AG09319 (cell line): ENCODE measurements around the gene AGPAT4.
A peak's percentile ranks its signal among the peaks of the same experiment; 100 is the strongest.

Experiments used
- DNase-seq: peaks from one replicate; pipeline ENCODE4 v3.0.0-alpha.2; 2010; ENCODE audit warnings: low read depth; ENCODE audit errors: extremely low read depth
- TF ChIP-seq, protein P1 (sequence below): IDR thresholded peaks from 2 replicates; pipeline ENCODE4 v1.5.1; 2011; ENCODE audit warnings: low read depth, mild to moderate bottlenecking, inconsistent platforms, low read length, moderate library complexity

AGPAT4 gene

GRCh38 chr6:161207200-161207599 lies 66.7 kb downstream of the AGPAT4 start:
- TF ChIP-seq, protein P1, sequence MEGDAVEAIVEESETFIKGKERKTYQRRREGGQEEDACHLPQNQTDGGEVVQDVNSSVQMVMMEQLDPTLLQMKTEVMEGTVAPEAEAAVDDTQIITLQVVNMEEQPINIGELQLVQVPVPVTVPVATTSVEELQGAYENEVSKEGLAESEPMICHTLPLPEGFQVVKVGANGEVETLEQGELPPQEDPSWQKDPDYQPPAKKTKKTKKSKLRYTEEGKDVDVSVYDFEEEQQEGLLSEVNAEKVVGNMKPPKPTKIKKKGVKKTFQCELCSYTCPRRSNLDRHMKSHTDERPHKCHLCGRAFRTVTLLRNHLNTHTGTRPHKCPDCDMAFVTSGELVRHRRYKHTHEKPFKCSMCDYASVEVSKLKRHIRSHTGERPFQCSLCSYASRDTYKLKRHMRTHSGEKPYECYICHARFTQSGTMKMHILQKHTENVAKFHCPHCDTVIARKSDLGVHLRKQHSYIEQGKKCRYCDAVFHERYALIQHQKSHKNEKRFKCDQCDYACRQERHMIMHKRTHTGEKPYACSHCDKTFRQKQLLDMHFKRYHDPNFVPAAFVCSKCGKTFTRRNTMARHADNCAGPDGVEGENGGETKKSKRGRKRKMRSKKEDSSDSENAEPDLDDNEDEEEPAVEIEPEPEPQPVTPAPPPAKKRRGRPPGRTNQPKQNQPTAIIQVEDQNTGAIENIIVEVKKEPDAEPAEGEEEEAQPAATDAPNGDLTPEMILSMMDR, result no peak
- DNase-seq, result no peak

GRCh38 chr6:161204866-161205557 lies 68.8 kb downstream of the AGPAT4 start:
- DNase-seq, result no peak
- TF ChIP-seq, protein P1, result no peak

DNA sequence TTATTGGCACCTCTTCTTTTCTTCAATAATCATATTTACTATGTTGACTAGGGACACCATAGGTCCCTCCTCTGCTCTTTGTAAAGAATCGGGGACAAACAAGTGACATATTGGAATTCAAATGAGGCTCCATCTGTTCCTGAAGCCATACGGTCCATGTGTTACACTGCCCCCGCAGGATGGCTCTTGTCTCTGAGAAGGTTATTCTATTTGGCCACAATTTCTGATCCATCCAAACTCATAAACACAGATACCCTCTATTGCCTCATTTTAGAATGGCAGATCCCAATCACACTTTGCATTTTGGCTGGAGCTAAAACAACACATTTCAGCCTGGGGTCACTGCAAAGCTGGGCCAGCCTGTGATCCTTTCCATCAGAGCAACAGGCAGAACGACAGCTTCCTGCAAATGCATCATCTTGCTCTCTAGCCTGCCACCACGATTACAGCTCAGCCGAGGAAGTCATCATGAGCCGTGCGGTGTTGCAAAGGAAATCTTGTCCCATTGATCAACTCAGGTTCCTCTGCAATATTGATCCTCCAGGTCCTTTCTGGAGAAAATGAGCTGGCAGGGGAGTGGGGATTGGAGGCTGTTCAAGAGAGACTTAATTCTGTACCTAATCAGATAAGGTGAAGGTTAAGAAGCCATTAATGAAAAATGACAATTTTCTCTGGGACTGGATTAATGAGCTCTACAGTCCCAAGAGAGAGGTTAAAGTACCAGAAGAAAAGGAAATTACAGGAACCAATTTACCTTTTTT lies 73.1 kb downstream of the AGPAT4 start:
- TF ChIP-seq, protein P1, result no peak; the same call in 1 of the 2 replicates
- DNase-seq, result no peak

DNA sequence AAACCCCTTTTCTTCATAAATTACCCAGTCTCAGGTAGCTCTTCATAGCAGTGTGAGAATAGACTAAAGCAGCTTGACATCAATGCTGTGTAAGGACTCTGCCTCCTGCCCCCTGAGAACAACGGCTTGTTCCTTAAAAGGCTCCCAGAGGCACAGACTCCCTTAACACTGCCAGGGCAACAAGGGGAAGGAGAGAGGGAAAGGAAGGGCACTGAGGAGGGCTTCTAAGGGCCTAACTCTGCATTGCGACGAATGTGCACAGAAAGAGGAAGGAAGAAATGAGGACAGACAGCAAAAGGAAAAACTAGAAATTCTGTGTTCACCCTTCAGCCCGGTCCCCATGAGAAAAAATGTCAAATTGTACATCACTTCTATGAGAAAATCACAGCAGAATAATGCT lies 74.0 kb downstream of the AGPAT4 start:
- DNase-seq, result no peak
- TF ChIP-seq, protein P1, result no peak

- TF ChIP-seq, protein P1, result no peak
- DNase-seq, result no peak
Measured at GRCh38 chr6:161198783-161199460, 74.9 kb downstream of the AGPAT4 start.

- TF ChIP-seq, protein P1, result no peak
- DNase-seq, result peak; percentile 70
Measured at GRCh38 chr6:161198176-161198575, 75.7 kb downstream of the AGPAT4 start.

GRCh38 chr6:161195386-161195785 lies 78.5 kb downstream of the AGPAT4 start:
- DNase-seq, result no peak
- TF ChIP-seq, protein P1, result no peak
